HepG2 (cell line): Measurements from ENCODE around the gene PIEZO2. TPM values are rescaled to one million over a fixed set of nuclear protein-coding genes. Genes with fewer than 3 reads are reported as not detected.

Experiments
- ATAC-seq: fragments of 200-7000 bp; cut with Tn5 transposase; 3 replicates; pipeline ENCODE4 v1.9.1; 2020; ENCODE audit warnings: mild to moderate bottlenecking, moderate library complexity
- BruUV-seq: library from RNA; stranded (reverse); fragments of 400-500 nt; replicated peaks from 2 replicates; lab custom pipeline; 2021; lab: Mats Ljungman, UMichigan
- CTCF ChIA-PET: fragments of 300-600 bp; formaldehyde crosslinking; extraction: SDS; loops from one replicate; lab custom pipeline; 2021; ENCODE audit warnings: low total read pairs, inconsistent platforms, low intra/inter-chr PET ratio; lab: Yijun Ruan, JAX
- POLR2A ChIA-PET: fragments of 350-600 bp; sonication (Branson Sonifier 250); formaldehyde crosslinking; loops from one replicate; lab custom pipeline; 2020; ENCODE audit warnings: antibody characterized with exemption, inconsistent platforms; lab: Yijun Ruan, JAX
- DNase-seq: peaks from one replicate; pipeline ENCODE4 v3.0.0-alpha.2; 2015; ENCODE audit warnings: low spot score
- FAIRE-seq: peaks from 3 replicates; lab custom pipeline; 2011; peaks lifted over from hg19 to GRCh38; lab: Jason Lieb, UNC
- H2AFZ ChIP-seq: one replicate; pipeline ENCODE4 v1.6.1; 2011; ENCODE audit warnings: low read length, inconsistent platforms
- H3K27ac ChIP-seq: fragments of 300-600 bp; 3 replicates; pipeline ENCODE4 v1.8.0; 2011; ENCODE audit warnings: mixed run types, mild to moderate bottlenecking, mixed read lengths, low read length, inconsistent platforms; ENCODE audit not compliant: insufficient read depth; ENCODE audit errors: extremely low read length
- H3K27me3 ChIP-seq, 2 experiments: fragments of 200-600 bp in 1 of 2; 2 replicates in 1 of 2; 3 replicates in 1 of 2; pipeline versions ENCODE4 v1.6.0 to v1.8.0; 2011; ENCODE audit warnings: low read length in 2 of 2, mild to moderate bottlenecking in 2 of 2, moderate library complexity in 2 of 2, inconsistent platforms in 1 of 2; ENCODE audit not compliant: insufficient read depth in 2 of 2, control insufficient read depth in 1 of 2
- H3K36me3 ChIP-seq, 2 experiments: fragments of 200-600 bp in 1 of 2; replicated peaks in 1 of 2; 2 replicates in 1 of 2; 3 replicates in 1 of 2; pipeline versions ENCODE4 v1.5.1 to v1.8.0; 2011; ENCODE audit warnings: low read length in 2 of 2, inconsistent platforms in 1 of 2; ENCODE audit not compliant: insufficient read depth in 2 of 2, control insufficient read depth in 1 of 2
- H3K4me1 ChIP-seq: 2 replicates; pipeline ENCODE4 v1.5.1; 2012; ENCODE audit warnings: low read length, inconsistent platforms; ENCODE audit not compliant: insufficient read depth
- H3K4me2 ChIP-seq: 2 replicates; pipeline ENCODE4 v1.6.0; 2011; ENCODE audit warnings: low read depth, low read length, inconsistent platforms
- H3K4me3 ChIP-seq, 3 experiments: fragments of 200-600 bp in 1 of 3; sonication (generic), shearing (Covaris generic) in 1 of 3; replicated peaks in 1 of 3; 2 replicates each; pipeline ENCODE4 v1.5.1; 2011 to 2016; ENCODE audit warnings: low read length in 3 of 3, inconsistent platforms in 2 of 3, low read depth in 2 of 3, mild to moderate bottlenecking in 2 of 3, control low read depth in 1 of 3, mixed read lengths in 1 of 3; ENCODE audit not compliant: insufficient read depth in 1 of 3
- H3K79me2 ChIP-seq: one replicate; pipeline ENCODE4 v1.6.1; 2011; ENCODE audit warnings: low read length, inconsistent platforms; ENCODE audit not compliant: insufficient read depth
- H3K9ac ChIP-seq: 2 replicates; pipeline ENCODE4 v1.6.0; 2011; ENCODE audit warnings: mild to moderate bottlenecking, low read depth, low read length, inconsistent platforms; ENCODE audit not compliant: insufficient read depth
- H3K9me3 ChIP-seq: 2 replicates; pipeline ENCODE4 v1.5.1; 2012; ENCODE audit warnings: mild to moderate bottlenecking, low read length
- H4K20me1 ChIP-seq: 2 replicates; pipeline ENCODE4 v1.6.0; 2011; ENCODE audit warnings: inconsistent platforms, mild to moderate bottlenecking, low read length, moderate library complexity; ENCODE audit not compliant: insufficient read depth
- ARID5B ChIP-seq: IDR thresholded peaks from 2 replicates; pipeline ENCODE4 v1.4.0; 2020; ENCODE audit warnings: mild to moderate bottlenecking, missing genetic modification reagents
- ATF3 ChIP-seq: sonication (generic); formaldehyde crosslinking; IDR thresholded peaks from 2 replicates; pipeline ENCODE4 v1.4.0; 2020; ENCODE audit warnings: missing genetic modification reagents
- CSRNP1 ChIP-seq: sonication (generic); formaldehyde crosslinking; IDR thresholded peaks from 2 replicates; pipeline ENCODE4 v1.8.1; 2023; ENCODE audit warnings: mild to moderate bottlenecking, missing genetic modification reagents
- EED ChIP-seq: sonication (generic); formaldehyde crosslinking; IDR thresholded peaks from 2 replicates; pipeline ENCODE4 v1.5.0; 2020; ENCODE audit warnings: mild to moderate bottlenecking, missing genetic modification reagents
- HIVEP1 ChIP-seq: sonication (generic); formaldehyde crosslinking; IDR thresholded peaks from 2 replicates; pipeline ENCODE4 v1.4.0; 2020; ENCODE audit warnings: mild to moderate bottlenecking, missing genetic modification reagents
- KDM6A ChIP-seq: IDR thresholded peaks from 2 replicates; pipeline ENCODE4 v1.6.1; 2016; ENCODE audit warnings: low read depth
- NFKBIZ ChIP-seq: IDR thresholded peaks from 2 replicates; pipeline ENCODE4 v1.6.1; 2018; ENCODE audit warnings: missing genetic modification reagents, missing compliant biosample characterization
- PLSCR1 ChIP-seq: sonication (generic); formaldehyde crosslinking; IDR thresholded peaks from 2 replicates; pipeline ENCODE4 v1.5.0; 2020; ENCODE audit warnings: missing genetic modification reagents, mild to moderate bottlenecking, borderline replicate concordance
- POLR2AphosphoS2 ChIP-seq: IDR thresholded peaks from 2 replicates; pipeline ENCODE4 v1.6.1; 2011; ENCODE audit warnings: low read depth, low read length, improper control_type of control experiment
- SNAPC2 ChIP-seq: sonication (generic); formaldehyde crosslinking; IDR thresholded peaks from 2 replicates; pipeline ENCODE4 v1.8.1; 2022; ENCODE audit warnings: mild to moderate bottlenecking, missing genetic modification reagents
- SNAPC5 ChIP-seq: sonication (generic); formaldehyde crosslinking; IDR thresholded peaks from 2 replicates; pipeline ENCODE4 v1.8.1; 2023; ENCODE audit warnings: mild to moderate bottlenecking, missing genetic modification reagents, borderline replicate concordance
- TOPORS ChIP-seq: sonication (generic); formaldehyde crosslinking; IDR thresholded peaks from 2 replicates; pipeline ENCODE4 v1.8.0; 2023; ENCODE audit warnings: mild to moderate bottlenecking, missing genetic modification reagents
- ZNF569 ChIP-seq: sonication (generic); formaldehyde crosslinking; IDR thresholded peaks from 2 replicates; pipeline ENCODE4 v1.5.0; 2020; ENCODE audit warnings: mild to moderate bottlenecking, missing genetic modification reagents, moderate library complexity, borderline replicate concordance
- ZNF572 ChIP-seq: sonication (generic); formaldehyde crosslinking; IDR thresholded peaks from 2 replicates; pipeline ENCODE4 v1.5.1; 2020; ENCODE audit warnings: mild to moderate bottlenecking, missing genetic modification reagents
- ZNF615 ChIP-seq: sonication (generic); formaldehyde crosslinking; IDR thresholded peaks from 2 replicates; pipeline ENCODE4 v1.5.0; 2020; ENCODE audit warnings: mild to moderate bottlenecking, missing genetic modification reagents, borderline replicate concordance
- WGBS: methylation state at CpG from one replicate; pipeline ENCODE4 v1.1.6; 2017; ENCODE audit warnings: low lambda C conversion rate; 5-methylcytosine and 5-hydroxymethylcytosine counted together
- in situ Hi-C: cut with HindIII; loops from 2 replicates; pipeline ENCODE4 v1.10.0; 2017; ENCODE audit warnings: low pct_unique_long_range_greater_than_20kb; ENCODE audit not compliant: extremely low pct_ligation_motif_present
- intact Hi-C: fragments of 100-400 bp; cut with micrococcal nuclease; formaldehyde crosslinking; loops from one replicate; pipeline ENCODE4 v1.10.0; 2022; ENCODE audit not compliant: unreplicated experiment
- polyA plus RNA-seq, 8 experiments: library from polyadenylated mRNA; depleted of rRNA in 3 of 8; stranded (reverse) in 7 of 8; unstranded in 1 of 8; fragments of >200 nt; fragmentation: Illumina TruSeq in 4 of 8; extraction: Trizol in 4 of 8; gene quantifications; 2 replicates each; pipeline versions ENCODE4 v1.2.1 to v1.2.3, GENCODE V29; 2011 to 2016; ENCODE audit warnings: low read depth in 4 of 8, missing spikeins in 1 of 8, mixed read lengths in 1 of 8; ENCODE audit not compliant: insufficient read depth in 1 of 8
- total RNA-seq, 5 experiments: library from RNA; depleted of rRNA; stranded (reverse); fragments of >200 nt; fragmentation: Illumina TruSeq; extraction: Trizol; gene quantifications; 2 replicates each; pipeline ENCODE4 v1.2.3, GENCODE V29; 2016; ENCODE audit warnings: low read depth in 1 of 5
- TF ChIP-seq, protein P1 (sequence below): sonication (generic); formaldehyde crosslinking; IDR thresholded peaks from 2 replicates; pipeline ENCODE4 v1.4.0; 2020; ENCODE audit warnings: missing genetic modification reagents

The PIEZO2 gene
- total and polyA plus RNA-seq, 2 of the 13 experiments (the other 11 are each of a cell fraction or from before 2014, with no cell fraction given): 15.2 to 27.2 TPM

DNA sequence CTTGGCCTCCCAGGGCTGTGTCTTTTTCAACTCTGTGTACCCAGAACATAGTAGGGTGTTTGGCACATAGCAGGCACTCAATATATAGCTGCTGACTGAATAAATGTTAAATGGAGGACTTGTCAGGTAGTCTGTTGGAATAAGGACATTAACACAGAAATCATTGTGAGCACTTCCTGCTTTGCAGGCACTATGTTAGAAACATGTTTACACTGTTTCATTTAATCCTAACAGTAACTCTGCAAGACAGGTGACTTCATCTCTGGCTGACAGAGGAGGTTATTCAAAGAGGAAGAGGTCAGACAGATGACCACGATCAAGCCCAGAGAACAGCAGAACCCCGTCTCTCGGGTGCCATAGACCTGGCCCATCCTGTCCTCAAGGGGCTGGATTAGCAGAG is 28.0 kb upstream of the PIEZO2 start (continued):
- TF ChIP-seq SNAPC5 (no peak), ARID5B (CRISPR knock-in tag) (peak; percentile 41; the same call in 1 of the 2 replicates), HIVEP1 (CRISPR knock-in tag) (no peak), NFKBIZ (no peak), PLSCR1 (CRISPR knock-in tag) (no peak)
- TF ChIP-seq, all 625 proteins: peak for 10

DNA sequence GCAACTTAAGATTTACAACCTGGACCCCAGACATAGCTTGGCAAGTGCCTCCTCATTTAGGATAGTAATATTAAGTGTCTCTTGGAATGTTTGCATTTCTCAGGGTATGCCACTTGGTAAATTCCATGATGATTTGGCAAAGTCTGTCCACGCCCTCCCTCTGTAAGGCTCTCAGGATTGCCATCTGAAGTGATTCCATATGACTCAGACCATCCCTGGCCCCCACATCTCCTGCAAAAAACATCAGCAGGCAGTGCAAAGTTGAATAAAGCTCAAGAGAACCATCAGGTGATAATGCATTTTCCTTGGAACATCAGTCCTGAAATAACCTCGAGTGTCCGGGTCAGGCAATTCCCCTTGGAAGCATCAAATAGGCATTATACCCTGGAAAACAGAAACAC is 27.1 kb upstream of the PIEZO2 start:
- H3K27ac ChIP-seq: no peak overlapping the region
- H3K9me3 ChIP-seq: no peaks in the 10 kb centered on the region
- 37% methylated on average over 3 of the region's 3 CpGs for WGBS
- ATAC-seq (no peak), DNase-seq (no peak), FAIRE-seq (no peak)
- H3K36me3 ChIP-seq: no peaks in the 10 kb centered on the region
- no peak overlapping the region for H3K4me3 ChIP-seq
- H3K79me2 ChIP-seq: no peaks in the 10 kb centered on the region
- H3K27me3 ChIP-seq: no peaks in the 10 kb centered on the region
- no peaks in the 10 kb centered on the region for H4K20me1 ChIP-seq
- intact Hi-C loops (no loop called here), in situ Hi-C loops (no loop called here)
- no peak overlapping the region for H3K9ac ChIP-seq
- H2AFZ ChIP-seq: no peak overlapping the region
- CTCF ChIA-PET: no interaction called here
- no TSS peak for BruUV-seq
- H3K4me1 ChIP-seq: peaks cover 24% of the 10 kb centered on the region
- H3K4me2 ChIP-seq: no peak overlapping the region
- POLR2A ChIA-PET: no interaction called here
- TF ChIP-seq POLR2AphosphoS2 (no peak), ATF3 (CRISPR knock-in tag) (no peak), EED (CRISPR knock-in tag) (no peak), KDM6A (CRISPR knock-in tag) (no peak), ZNF569 (no peak), TOPORS (no peak), ZNF572 (CRISPR knock-in tag) (no peak), ZNF615 (CRISPR knock-in tag) (no peak), CSRNP1 (no peak), SNAPC2 (CRISPR knock-in tag) (no peak)
- TF ChIP-seq, protein P1, sequence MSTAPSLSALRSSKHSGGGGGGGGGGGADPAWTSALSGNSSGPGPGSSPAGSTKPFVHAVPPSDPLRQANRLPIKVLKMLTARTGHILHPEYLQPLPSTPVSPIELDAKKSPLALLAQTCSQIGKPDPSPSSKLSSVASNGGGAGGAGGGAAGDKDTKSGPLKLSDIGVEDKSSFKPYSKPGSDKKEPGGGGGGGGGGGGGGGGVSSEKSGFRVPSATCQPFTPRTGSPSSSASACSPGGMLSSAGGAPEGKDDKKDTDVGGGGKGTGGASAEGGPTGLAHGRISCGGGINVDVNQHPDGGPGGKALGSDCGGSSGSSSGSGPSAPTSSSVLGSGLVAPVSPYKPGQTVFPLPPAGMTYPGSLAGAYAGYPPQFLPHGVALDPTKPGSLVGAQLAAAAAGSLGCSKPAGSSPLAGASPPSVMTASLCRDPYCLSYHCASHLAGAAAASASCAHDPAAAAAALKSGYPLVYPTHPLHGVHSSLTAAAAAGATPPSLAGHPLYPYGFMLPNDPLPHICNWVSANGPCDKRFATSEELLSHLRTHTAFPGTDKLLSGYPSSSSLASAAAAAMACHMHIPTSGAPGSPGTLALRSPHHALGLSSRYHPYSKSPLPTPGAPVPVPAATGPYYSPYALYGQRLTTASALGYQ (CRISPR knock-in tag): no peak
